GM19023 (cell line): ENCODE data around the gene IL32.
"Not testable (repeated sequence)": the region's sequence is repeated elsewhere in the genome, so short reads cannot be mapped to it uniquely, and the experiment has no call there.

Experiments
- ATAC-seq: cut with Tn5 transposase; IDR thresholded peaks from one replicate; pipeline ENCODE4 v1.9.1; 2021; ENCODE audit warnings: mild to moderate bottlenecking, moderate library complexity; ENCODE audit not compliant: unreplicated experiment

Gene IL32

DNA sequence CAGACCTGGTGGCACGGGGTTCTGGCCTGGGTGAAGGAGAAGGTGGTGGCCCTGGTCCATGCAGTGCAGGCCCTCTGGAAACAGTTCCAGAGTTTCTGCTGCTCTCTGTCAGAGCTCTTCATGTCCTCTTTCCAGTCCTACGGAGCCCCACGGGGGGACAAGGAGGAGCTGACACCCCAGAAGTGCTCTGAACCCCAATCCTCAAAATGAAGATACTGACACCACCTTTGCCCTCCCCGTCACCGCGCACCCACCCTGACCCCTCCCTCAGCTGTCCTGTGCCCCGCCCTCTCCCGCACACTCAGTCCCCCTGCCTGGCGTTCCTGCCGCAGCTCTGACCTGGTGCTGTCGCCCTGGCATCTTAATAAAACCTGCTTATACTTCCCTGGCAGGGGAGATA lies 3.7 kb downstream of the IL32 start:
- not testable (repeated sequence) for ATAC-seq

DNA sequence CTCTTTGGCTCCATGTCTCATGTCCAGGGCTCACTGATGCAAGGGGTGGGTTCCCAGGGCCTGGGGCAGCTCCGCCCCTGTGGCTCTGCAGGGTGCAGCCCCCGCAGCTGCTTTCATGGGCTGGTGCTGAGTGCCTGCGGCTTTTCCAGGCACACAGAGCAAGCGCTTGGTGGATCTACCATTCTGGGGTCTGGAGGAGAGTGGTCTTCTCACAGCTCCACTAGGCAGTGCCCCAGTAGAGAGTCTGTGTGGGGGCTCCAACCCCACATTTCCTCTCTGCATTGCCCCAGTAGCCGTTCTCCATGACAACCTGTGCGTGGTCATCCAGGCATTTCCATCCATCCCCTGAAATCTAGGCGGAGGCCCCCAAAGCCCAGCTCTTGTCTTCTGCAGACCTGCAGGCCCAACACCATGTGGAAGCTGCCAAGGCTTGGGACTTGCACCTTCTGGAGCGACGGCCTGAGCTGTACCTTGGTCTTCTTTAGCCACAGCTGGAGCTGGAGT lies 5.2 kb downstream of the IL32 start:
- ATAC-seq = no peak

DNA sequence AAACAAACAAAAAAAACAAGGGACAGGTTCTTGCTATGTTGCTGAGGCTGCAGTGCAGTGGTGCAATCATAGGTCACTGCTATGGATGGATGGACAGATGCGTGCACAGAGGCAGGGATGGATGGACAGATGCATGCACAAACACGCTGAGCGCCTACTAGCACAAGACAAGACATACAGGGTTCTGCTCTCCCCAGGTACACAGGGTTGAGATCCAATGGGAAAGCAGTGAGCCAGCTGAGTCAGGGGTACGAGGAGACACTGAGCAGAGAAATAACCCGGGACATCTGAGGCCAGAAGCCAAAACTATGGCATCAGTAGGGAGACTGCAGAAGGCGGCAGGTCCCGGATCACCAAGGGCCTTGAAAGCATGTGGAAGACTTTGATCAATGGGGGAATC lies 6.2 kb downstream of the IL32 start:
- ATAC-seq = no peak

- not testable (repeated sequence) for ATAC-seq
These were observed 6.7 kb downstream of the IL32 start for GRCh38 chr16:3072148-3072547.

GRCh38 chr16:3072576-3073263 lies 7.3 kb downstream of the IL32 start:
- ATAC-seq = not testable (repeated sequence)

DNA sequence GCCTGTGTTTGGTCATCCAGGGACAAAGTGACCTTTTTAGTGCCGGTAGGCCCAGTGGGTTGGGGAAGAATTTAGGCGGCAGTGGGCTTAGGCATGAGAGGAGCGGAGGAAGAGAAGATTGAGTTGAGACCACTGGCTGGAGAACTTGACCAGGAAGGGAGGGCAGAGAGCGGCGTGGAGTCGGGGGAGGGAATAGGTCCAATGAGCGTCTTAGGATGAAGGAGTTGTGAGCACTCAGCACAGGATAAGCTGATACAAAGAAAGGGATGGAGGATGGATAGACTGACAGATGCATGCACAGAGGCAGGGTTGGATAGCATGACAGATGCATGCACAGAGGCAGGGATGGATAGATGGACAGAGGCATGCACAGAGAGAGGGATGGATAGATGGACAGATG lies 8.0 kb downstream of the IL32 start:
- no peak for ATAC-seq

DNA sequence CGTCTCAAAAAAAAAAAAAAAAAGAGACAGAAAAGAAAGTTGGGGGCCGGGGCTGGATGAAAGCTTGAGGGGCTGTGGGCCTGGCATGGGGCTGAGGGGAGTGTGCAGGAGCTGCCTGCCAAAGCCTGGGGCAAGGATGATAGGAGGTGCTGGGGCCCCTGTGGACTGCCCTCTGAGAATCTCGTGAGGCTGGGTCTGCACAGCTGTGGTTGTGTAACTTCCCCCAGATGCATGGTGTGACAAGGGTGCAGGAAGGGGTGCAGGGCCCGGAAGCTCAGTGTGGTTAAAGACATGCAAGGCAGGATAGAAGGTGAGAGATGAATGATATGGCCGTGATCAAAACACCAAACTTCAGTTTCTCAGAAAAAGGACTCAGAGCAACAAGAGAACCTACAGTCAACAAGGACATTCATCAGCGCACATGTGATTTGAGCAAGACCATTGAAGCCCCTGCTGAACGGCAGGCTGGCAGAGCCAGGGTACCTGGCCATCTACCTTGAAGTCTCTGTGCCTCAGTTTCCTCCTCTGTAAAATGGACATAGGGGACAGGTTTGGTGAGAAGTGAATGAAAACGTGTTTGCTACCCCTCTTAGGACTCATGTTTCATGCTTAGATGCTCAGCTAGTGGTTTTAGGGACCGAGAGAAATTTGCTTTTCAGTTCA lies 9.6 kb downstream of the IL32 start:
- peak; percentile 74 for ATAC-seq

DNA sequence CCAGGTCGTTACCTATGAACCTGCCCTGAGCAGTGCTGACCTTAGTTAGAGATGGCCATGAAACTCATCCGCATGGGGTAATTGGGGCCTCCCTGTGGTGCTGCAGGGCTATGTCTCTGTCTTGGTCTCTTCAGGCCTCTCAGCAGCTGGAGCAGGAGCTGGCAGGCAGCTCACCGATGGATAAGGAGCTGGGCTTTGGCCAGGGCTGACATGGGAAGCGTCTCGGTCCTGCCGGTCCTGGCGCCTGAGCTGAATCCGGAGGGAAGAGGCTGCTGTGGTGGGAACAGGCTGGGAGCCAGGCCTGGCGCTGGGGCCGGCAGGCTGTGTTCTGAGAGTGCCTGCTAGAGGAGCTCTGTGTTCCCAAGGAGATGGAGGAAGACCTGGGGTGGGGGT lies 10.1 kb downstream of the IL32 start:
- no peak for ATAC-seq

DNA sequence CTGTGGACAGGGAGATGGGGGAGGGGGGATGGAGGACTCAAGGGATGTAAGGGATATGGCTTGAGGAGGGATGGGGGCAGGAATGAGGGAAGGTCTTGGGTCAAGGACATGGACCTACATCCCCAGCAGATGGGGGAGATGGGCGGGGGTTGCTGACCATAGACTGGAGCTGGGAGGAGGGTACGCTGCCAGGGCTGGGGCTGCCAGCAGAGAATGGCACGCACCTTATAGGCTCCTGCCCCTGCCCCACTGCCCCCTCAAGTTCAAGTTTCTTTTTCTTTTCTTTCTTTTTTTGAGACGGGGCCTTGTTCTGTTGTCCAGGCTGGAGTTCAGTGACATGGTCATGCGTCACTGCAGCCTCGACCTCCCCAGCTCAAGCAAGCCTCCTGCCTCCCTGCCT lies 10.5 kb downstream of the IL32 start:
- not testable (repeated sequence) for ATAC-seq

DNA sequence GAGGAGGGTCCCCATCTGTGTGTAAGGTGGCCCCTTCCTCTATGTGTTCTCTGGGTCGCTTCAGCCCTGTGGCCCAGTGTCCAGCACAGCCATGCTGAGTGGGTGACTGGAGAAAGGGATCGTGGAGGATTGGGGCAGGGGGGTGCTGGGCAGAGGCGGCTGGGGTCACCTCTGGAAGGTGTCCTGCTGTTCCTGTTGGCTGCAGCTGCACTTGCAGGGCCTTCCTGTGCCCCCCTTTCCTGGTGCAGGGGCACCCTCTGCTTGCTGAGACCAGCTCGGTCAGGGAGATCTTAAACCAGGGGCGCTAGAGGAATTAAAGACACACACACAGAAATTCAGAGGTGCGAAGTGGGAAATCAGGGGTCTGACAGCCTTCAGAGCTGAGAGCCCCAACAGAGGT lies 11.1 kb downstream of the IL32 start:
- ATAC-seq = no peak

DNA sequence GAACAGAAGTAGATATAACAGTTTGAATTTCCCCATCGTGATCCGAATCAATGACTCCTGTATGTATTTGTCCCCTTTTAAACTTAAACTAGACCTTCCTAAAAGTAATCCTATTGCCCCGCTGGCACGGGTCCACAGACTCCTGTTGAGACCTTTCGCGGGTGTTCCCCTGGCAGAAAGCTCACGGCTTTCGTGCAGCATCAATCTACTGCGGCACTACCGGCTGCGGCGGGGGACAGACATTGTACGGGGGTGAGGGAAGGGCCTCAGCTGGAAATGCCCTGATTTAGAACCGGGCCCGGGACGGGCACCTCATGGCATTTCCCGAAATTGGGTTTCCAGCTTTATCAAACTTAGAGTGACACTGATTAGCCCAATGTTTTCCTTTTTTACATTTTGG lies 14.6 kb downstream of the IL32 start:
- no peak for ATAC-seq

DNA sequence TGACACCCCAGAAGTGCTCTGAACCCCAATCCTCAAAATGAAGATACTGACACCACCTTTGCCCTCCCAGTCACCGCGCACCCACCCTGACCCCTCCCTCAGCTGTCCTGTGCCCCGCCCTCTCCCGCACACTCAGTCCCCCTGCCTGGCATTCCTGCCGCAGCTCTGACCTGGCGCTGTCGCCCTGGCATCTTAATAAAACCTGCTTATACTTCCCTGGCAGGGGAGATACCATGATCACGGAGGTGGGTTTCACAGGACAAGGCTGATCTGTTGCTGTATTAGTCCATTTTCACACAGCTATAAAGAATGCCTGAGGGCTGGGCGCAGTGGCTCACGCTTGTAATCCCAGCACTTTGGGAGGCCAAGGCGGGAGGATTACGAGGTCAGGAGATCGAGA lies 16.5 kb downstream of the IL32 start:
- not testable (repeated sequence) for ATAC-seq

DNA sequence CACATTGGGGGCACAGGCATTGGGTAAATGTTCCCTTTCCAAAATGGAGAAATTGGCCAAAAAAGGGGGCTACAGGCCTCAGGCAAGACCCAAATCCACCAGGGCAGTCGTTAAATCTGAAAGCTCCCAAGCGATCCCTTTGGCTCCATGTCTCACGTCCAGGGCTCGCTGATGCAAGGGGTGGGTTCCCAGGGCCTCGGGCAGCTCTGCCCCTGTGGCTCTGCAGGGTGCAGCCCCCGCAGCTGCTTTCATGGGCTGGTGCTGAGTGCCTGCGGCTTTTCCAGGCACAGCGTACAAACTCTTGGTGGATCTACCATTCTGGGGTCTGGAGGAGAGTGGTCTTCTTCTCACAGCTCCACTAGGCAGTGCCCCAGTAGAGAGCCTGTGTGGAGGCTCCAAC lies 18.0 kb downstream of the IL32 start:
- ATAC-seq = not testable (repeated sequence)

- ATAC-seq = no peak
These were observed 19.1 kb downstream of the IL32 start for GRCh38 chr16:3084491-3084890.

DNA sequence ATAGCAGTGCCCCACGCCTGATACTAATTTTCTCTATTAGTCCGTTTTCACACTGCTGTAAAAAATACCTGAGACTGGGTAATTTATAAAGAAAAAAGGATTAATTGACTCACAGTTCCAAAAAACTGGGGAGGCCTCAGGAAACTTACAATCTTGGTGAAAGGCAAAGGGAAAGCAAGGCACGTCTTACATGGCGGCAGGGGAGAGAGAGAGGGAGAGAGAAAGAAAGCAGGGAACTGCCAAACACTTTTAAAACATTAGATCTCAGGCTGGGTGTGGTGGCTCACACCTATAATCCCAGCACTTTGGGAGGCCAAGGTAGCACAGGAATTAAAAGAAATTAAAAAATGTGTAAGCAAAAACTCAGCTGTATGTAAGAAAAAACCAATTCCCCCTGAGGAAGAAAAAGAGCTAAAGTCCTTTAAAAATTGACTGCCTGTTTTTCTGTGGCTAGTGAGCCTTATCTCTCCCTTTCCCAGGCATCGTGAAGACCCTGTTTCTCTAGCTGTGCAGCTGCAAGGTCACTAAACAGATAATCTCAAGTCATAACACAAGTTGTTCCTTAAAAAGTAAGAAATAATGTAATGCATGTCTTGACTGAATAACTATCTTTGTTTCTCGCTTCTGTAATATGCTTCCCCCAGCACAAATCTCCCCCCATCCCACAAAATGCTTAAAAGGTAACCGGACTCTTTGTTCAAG lies 19.7 kb downstream of the IL32 start:
- no peak for ATAC-seq

DNA sequence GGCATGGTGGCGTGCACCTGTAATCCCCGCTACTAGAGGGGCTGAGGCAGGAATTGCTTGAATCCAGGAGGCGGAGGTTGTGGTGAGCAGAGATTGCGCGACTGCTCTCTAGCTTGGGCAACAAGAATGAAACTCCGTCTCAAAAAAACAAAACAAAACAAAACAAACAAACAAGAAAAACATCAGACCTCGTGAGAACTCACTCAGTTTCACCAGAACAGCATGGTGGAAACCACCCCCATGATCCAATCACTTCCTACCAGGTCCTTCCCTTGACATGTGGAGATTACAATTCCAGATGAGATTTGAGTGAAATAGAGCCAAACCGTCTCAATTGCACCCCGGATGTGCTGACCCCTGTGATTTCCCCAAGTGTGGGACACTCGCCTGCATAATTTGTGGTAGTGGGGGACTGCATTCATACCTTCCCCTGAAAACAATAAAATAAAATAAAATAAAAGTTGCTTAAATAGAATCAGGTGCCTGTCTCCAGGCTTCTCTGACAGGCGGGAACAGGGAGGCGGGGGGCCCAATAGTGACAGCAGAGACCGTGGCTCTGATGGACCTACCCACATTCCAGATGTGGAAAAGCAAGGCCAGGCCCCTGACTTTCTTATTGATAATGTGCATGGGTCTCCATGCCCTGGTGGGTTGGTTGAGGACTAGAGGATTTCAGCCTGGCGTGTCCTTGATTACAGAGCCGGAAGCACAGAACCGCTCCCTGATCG lies 20.6 kb downstream of the IL32 start:
- no peak for ATAC-seq

DNA sequence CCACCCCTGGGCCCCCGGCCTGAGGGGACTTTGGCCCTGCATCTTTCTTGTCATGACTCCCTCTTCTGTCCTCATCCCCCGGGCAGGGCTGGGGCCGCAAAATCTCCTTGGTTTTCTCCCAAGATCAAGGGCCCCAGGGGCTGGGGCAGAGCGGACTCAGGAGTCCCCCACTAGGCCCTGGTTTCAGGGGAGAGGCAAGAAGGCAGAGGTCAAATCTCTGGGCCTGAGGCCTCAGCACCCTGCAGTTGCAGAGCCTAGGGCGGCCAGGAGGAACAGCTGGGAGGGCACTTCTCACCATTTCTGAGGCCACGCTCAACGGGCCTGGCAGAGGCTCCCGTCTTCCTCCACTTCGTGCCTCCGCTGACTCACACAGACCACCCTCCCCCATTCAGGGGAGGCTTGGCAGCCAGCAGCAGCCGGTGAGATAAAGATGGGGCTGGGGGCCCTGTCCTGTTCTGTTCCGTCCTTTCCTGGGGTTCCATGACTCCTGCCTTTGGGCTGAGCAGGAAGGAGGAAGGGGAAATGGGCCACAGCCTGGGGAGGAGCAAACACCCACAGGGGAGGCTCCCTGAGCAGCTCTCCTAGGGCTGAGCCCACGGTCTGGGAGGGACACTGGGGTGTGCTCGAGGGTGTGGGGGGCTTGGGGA lies 21.3 kb downstream of the IL32 start:
- no peak for ATAC-seq

DNA sequence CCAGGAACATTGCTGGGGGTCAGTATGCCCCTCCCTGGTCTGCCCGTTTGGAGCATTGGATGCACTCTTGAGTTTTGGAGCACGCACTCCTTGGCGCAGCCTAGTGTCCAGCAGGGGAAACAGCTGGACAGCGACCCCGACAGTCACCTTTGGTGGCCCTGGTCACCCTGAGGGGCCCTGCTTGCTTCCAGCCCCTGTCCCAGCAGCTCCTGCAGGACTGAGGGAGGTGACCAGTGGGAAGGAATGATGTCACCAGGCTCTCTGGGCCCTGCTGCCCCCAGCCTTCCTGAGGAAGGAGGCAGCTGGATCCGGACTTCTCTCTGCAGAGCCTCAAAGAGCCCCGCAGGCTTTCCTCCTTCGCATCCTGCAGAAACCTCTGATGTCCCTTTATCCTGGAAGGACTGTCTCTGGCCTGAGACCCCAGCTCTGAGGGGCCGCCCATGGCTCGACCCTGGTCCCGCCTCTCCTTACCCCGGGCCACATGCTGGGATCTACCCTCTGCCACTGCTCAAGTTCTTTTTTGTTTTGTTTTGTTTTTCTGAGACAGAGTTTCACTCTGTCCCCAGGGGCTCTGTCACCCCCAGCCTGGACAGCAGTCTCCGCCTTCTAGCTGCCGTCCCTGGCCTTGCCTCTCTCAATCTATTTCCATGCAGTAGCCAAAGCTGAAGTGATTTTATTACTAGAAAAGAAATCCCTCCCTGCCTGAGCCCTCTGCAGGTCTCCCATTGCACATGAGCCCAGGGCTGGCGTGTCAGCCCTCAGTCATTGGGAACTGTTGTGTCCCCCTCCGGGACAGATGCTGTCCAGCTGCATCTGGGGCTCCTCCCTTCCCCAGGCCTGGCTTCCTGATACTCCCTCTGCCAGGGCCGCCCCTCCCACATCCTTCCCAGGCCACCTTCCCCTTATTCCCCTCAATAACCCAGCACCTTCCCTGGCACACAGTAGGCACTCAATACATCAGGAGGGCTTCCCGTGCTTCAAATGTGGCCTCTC lies 22.1 kb downstream of the IL32 start:
- ATAC-seq = no peak

DNA sequence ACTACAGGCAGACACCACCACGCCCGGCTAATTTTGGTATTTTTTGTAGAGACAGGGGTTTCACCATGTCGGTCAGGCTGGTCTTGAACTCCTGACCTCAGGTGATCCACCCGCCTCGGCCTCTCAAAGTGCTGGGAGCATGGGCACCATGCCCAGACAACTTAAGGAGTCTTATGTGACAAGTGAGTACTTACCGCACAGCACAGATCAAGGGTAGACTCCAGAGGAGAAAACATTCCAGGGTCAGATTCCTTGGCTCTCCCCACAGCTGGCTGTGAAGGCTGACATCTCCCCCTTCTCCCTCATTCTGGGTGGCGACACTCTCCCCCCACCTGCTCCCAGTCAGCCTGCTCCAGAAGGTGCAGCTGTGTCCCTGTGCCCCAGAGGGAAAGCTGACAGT lies 23.0 kb downstream of the IL32 start:
- ATAC-seq = no peak
